Skeletal muscle satellite cell (primary cell): ENCODE results near the gene C15orf39.

Source experiments
- H3K27me3 ChIP-seq: 2 replicates; pipeline ENCODE4 v1.7.0; 2013; ENCODE audit warnings: low read length; ENCODE audit not compliant: control insufficient read depth, insufficient read depth
- H3K36me3 ChIP-seq: 2 replicates; pipeline ENCODE4 v1.7.0; 2013; ENCODE audit warnings: mild to moderate bottlenecking, control low read depth, low read length; ENCODE audit not compliant: insufficient read depth
- H3K4me1 ChIP-seq: 2 replicates; pipeline ENCODE4 v1.7.0; 2013; ENCODE audit warnings: low read length; ENCODE audit not compliant: control insufficient read depth, insufficient read depth
- H3K4me2 ChIP-seq: 2 replicates; pipeline ENCODE4 v1.7.0; 2013; ENCODE audit warnings: mild to moderate bottlenecking, low read length
- H3K4me3 ChIP-seq: 2 replicates; pipeline ENCODE4 v1.7.0; 2013; ENCODE audit warnings: low read length
- H3K9ac ChIP-seq: 2 replicates; pipeline ENCODE4 v1.7.0; 2013; ENCODE audit warnings: mild to moderate bottlenecking, low read depth, low read length, moderate library complexity
- H3K9me3 ChIP-seq: replicated peaks from 2 replicates; pipeline ENCODE4 v1.7.0; 2013; ENCODE audit warnings: mild to moderate bottlenecking, control low read depth, low read length

The C15orf39 gene

GRCh38 chr15:75230551-75231371 is 29.1 kb downstream of the C15orf39 start:
- H3K9ac ChIP-seq, result no peak overlapping the region
- peaks cover 71% of the 10 kb centered on the region for H3K27me3 ChIP-seq
- no peak overlapping the region for H3K4me3 ChIP-seq
- H3K4me1 ChIP-seq, result no peaks in the 10 kb centered on the region
- no peak overlapping the region for H3K4me2 ChIP-seq
- no peaks in the 10 kb centered on the region for H3K9me3 ChIP-seq
- H3K36me3 ChIP-seq, result no peaks in the 10 kb centered on the region

GRCh38 chr15:75231836-75232235 is 30.2 kb downstream of the C15orf39 start:
- Histone ChIP-seq H3K27me3 (peaks cover 78% of the 10 kb centered on the region), H3K9me3 (no peaks in the 10 kb centered on the region), H3K4me2 (no peak overlapping the region), H3K4me3 (no peak overlapping the region), H3K36me3 (no peaks in the 10 kb centered on the region), H3K4me1 (no peaks in the 10 kb centered on the region), H3K9ac (no peak overlapping the region)

GRCh38 chr15:75232252-75232813 is 30.7 kb downstream of the C15orf39 start:
- Histone ChIP-seq H3K9ac (no peak overlapping the region), H3K4me3 (no peak overlapping the region), H3K4me2 (no peak overlapping the region), H3K4me1 (no peaks in the 10 kb centered on the region), H3K27me3 (peaks cover 78% of the 10 kb centered on the region), H3K36me3 (no peaks in the 10 kb centered on the region), H3K9me3 (no peaks in the 10 kb centered on the region)

GRCh38 chr15:75232826-75233503 is 31.3 kb downstream of the C15orf39 start:
- no peak overlapping the region for H3K4me2 ChIP-seq
- H3K9me3 ChIP-seq, result no peaks in the 10 kb centered on the region
- no peaks in the 10 kb centered on the region for H3K36me3 ChIP-seq
- H3K9ac ChIP-seq, result no peak overlapping the region
- no peaks in the 10 kb centered on the region for H3K4me1 ChIP-seq
- H3K27me3 ChIP-seq, result peaks cover 80% of the 10 kb centered on the region
- H3K4me3 ChIP-seq, result no peak overlapping the region

- H3K9me3 ChIP-seq, result no peaks in the 10 kb centered on the region
- peaks cover 80% of the 10 kb centered on the region for H3K27me3 ChIP-seq
- no peaks in the 10 kb centered on the region for H3K4me1 ChIP-seq
- no peak overlapping the region for H3K9ac ChIP-seq
- H3K4me2 ChIP-seq, result no peak overlapping the region
- no peaks in the 10 kb centered on the region for H3K36me3 ChIP-seq
- no peak overlapping the region for H3K4me3 ChIP-seq
Observed at GRCh38 chr15:75233504-75234190, 32.0 kb downstream of the C15orf39 start.

- Histone ChIP-seq H3K27me3 (peaks cover 85% of the 10 kb centered on the region), H3K4me2 (no peak overlapping the region), H3K9ac (no peak overlapping the region), H3K4me1 (no peaks in the 10 kb centered on the region), H3K4me3 (no peak overlapping the region), H3K36me3 (no peaks in the 10 kb centered on the region), H3K9me3 (no peaks in the 10 kb centered on the region)
Observed at GRCh38 chr15:75234191-75234810, 32.6 kb downstream of the C15orf39 start.

- H3K4me1 ChIP-seq, result no peaks in the 10 kb centered on the region
- no peak overlapping the region for H3K4me3 ChIP-seq
- peaks cover 87% of the 10 kb centered on the region for H3K27me3 ChIP-seq
- no peaks in the 10 kb centered on the region for H3K9me3 ChIP-seq
- H3K9ac ChIP-seq, result no peak overlapping the region
- H3K36me3 ChIP-seq, result no peaks in the 10 kb centered on the region
- no peak overlapping the region for H3K4me2 ChIP-seq
Observed at GRCh38 chr15:75235051-75235673, 33.5 kb downstream of the C15orf39 start.

GRCh38 chr15:75235760-75236729 is 34.4 kb downstream of the C15orf39 start:
- no peak overlapping the region for H3K4me2 ChIP-seq
- no peak overlapping the region for H3K9ac ChIP-seq
- H3K4me3 ChIP-seq, result no peak overlapping the region
- peaks cover 88% of the 10 kb centered on the region for H3K27me3 ChIP-seq
- H3K4me1 ChIP-seq, result no peaks in the 10 kb centered on the region
- no peaks in the 10 kb centered on the region for H3K9me3 ChIP-seq
- H3K36me3 ChIP-seq, result no peaks in the 10 kb centered on the region

- Histone ChIP-seq H3K4me2 (no peak overlapping the region), H3K36me3 (no peaks in the 10 kb centered on the region), H3K9ac (no peak overlapping the region), H3K9me3 (no peaks in the 10 kb centered on the region), H3K4me1 (no peaks in the 10 kb centered on the region), H3K27me3 (peaks cover 78% of the 10 kb centered on the region), H3K4me3 (no peak overlapping the region)
Observed at GRCh38 chr15:75237316-75237982, 35.8 kb downstream of the C15orf39 start.

- Histone ChIP-seq H3K4me1 (no peaks in the 10 kb centered on the region), H3K9ac (no peak overlapping the region), H3K9me3 (no peaks in the 10 kb centered on the region), H3K36me3 (no peaks in the 10 kb centered on the region), H3K4me3 (no peak overlapping the region), H3K27me3 (peaks cover 72% of the 10 kb centered on the region), H3K4me2 (no peak overlapping the region)
Observed at GRCh38 chr15:75238150-75238549, 36.5 kb downstream of the C15orf39 start.
